Endothelial cell of umbilical vein (primary cell): ENCODE measurements around the gene CGRRF1.

Experiments
- CTCF ChIP-seq, 2 donors: IDR thresholded peaks; 1 replicate in 1 of 2; 2 replicates in 1 of 2; pipeline ENCODE4 v1.5.1; 2011; ENCODE audit warnings: low read length in 2 of 2, mild to moderate bottlenecking in 2 of 2, moderate library complexity in 2 of 2, control low read depth in 1 of 2, inconsistent platforms in 1 of 2, low read depth in 1 of 2; ENCODE audit not compliant: insufficient read depth in 1 of 2; ENCODE audit errors: extremely low read depth in 1 of 2
- EZH2 ChIP-seq: IDR thresholded peaks from 2 replicates; pipeline ENCODE4 v1.6.1; 2012; ENCODE audit warnings: borderline replicate concordance, low read depth, mild to moderate bottlenecking, moderate library complexity, low read length, inconsistent platforms; ENCODE audit not compliant: severe bottlenecking
- GATA2 ChIP-seq: IDR thresholded peaks from 2 replicates; pipeline ENCODE4 v1.7.0; 2011; ENCODE audit warnings: low read depth, mild to moderate bottlenecking, moderate library complexity, mixed read lengths, low read length; ENCODE audit not compliant: insufficient read length, insufficient read depth
- JUN ChIP-seq: IDR thresholded peaks from 2 replicates; pipeline ENCODE4 v1.6.1; 2011; ENCODE audit warnings: borderline replicate concordance, low read depth; ENCODE audit not compliant: insufficient read length, insufficient read depth
- MAX ChIP-seq: IDR thresholded peaks from 2 replicates; pipeline ENCODE4 v1.6.1; 2011; ENCODE audit not compliant: insufficient read depth, insufficient read length
- MYC ChIP-seq: IDR thresholded peaks from one replicate; pipeline ENCODE4 v1.6.1; 2011; ENCODE audit warnings: mild to moderate bottlenecking, low read depth, low read length
- POLR2A ChIP-seq: IDR thresholded peaks from 2 replicates; pipeline ENCODE4 v1.6.1; 2012; ENCODE audit warnings: low read depth, mild to moderate bottlenecking, control low read depth, low read length
- POLR2AphosphoS5 ChIP-seq: IDR thresholded peaks from 2 replicates; pipeline ENCODE4 v1.6.1; 2012; ENCODE audit warnings: low read depth, mild to moderate bottlenecking, control low read depth, low read length, moderate library complexity; ENCODE audit not compliant: insufficient read depth

- TF ChIP-seq CTCF (IDR thresholded peaks at IDR 0.05; ENCODE audit: extremely low read depth in 1 of 2, insufficient read depth in 1 of 2, low read depth in 1 of 2, low read length in 2 of 2) (no peak), MYC (no peak), POLR2A (no peak), POLR2AphosphoS5 (no peak), EZH2 (no peak), JUN (no peak), GATA2 (no peak), MAX (no peak)
These were observed 39.0 kb upstream of the CGRRF1 start for GRCh38 chr14:54470701-54471100.
